Esophagus muscularis mucosa (tissue), 4 donors: ENCODE results near the gene ZKSCAN2.

Experiments
- CTCF ChIP-seq, 3 experiments: fragments of 200-600 bp in 2 of 3; fragments of 450-650 bp in 1 of 3; sonication (generic) in 2 of 3; IDR thresholded peaks; one replicate each; pipeline ENCODE4 v1.5.1; 2017 to 2019; ENCODE audit warnings: antibody characterized with exemption in 3 of 3, mild to moderate bottlenecking in 2 of 3, moderate library complexity in 1 of 3
- EP300 ChIP-seq: sonication (generic); formaldehyde crosslinking; IDR thresholded peaks from one replicate; pipeline ENCODE4 v1.6.1; 2017; ENCODE audit warnings: antibody characterized with exemption
- POLR2A ChIP-seq: fragments of 450-650 bp; IDR thresholded peaks from one replicate; pipeline ENCODE4 v1.6.1; 2017; ENCODE audit warnings: antibody characterized with exemption, moderate library complexity, mild to moderate bottlenecking, low read depth
- POLR2AphosphoS5 ChIP-seq, 2 donors: sonication (generic); formaldehyde crosslinking; IDR thresholded peaks; one replicate each; pipeline ENCODE4 v1.6.1; 2017; ENCODE audit warnings: antibody characterized with exemption in 2 of 2

- TF ChIP-seq POLR2A, result no peak
- TF ChIP-seq CTCF (IDR thresholded peaks at IDR 0.05), result no peak
- no peak for TF ChIP-seq POLR2AphosphoS5 (IDR thresholded peaks at IDR 0.05)
- TF ChIP-seq EP300, result no peak
Measured at GRCh38 chr16:25199457-25199856, 58.2 kb downstream of the ZKSCAN2 start.
